OCI-LY1 (cell line): ENCODE data around the gene UACA.

Experiments
- H2AFZ ChIP-seq: fragments of 200-600 bp; sonication (generic), shearing (Covaris generic); 2 replicates; pipeline ENCODE4 v1.6.0; 2014; ENCODE audit warnings: antibody characterized with exemption, mild to moderate bottlenecking, low read length
- H3F3A ChIP-seq: fragments of 200-600 bp; sonication (generic), shearing (Covaris generic); 2 replicates; pipeline ENCODE4 v1.6.0; 2014; ENCODE audit warnings: mild to moderate bottlenecking, antibody characterized with exemption, low read length, moderate library complexity; ENCODE audit not compliant: insufficient read depth
- H3K27ac ChIP-seq: fragments of 200-600 bp; sonication (generic); 2 replicates; pipeline ENCODE4 v1.5.1; 2014; ENCODE audit warnings: low read length, mixed run types, mild to moderate bottlenecking, low read depth; ENCODE audit not compliant: poor library complexity, severe bottlenecking
- H3K27me3 ChIP-seq: fragments of 200-600 bp; sonication (generic); 2 replicates; pipeline ENCODE4 v1.6.0; 2014; ENCODE audit warnings: antibody characterized with exemption, mild to moderate bottlenecking, low read length, moderate library complexity; ENCODE audit not compliant: insufficient read depth
- H3K36me3 ChIP-seq: fragments of 200-600 bp; sonication (generic); 2 replicates; pipeline ENCODE4 v1.6.1; 2014; ENCODE audit warnings: mild to moderate bottlenecking, antibody characterized with exemption, low read length, moderate library complexity, mixed read lengths; ENCODE audit not compliant: insufficient read depth
- H3K4me1 ChIP-seq: fragments of 200-600 bp; sonication (generic); 2 replicates; pipeline ENCODE4 v1.5.1; 2014; ENCODE audit warnings: mild to moderate bottlenecking, low read length, moderate library complexity; ENCODE audit not compliant: insufficient read depth, severe bottlenecking
- H3K4me2 ChIP-seq: fragments of 200-600 bp; sonication (generic), shearing (Covaris generic); 2 replicates; pipeline ENCODE4 v1.6.1; 2014; ENCODE audit warnings: low read length
- H3K4me3 ChIP-seq: fragments of 200-600 bp; sonication (generic); 2 replicates; pipeline ENCODE4 v1.5.1; 2014; ENCODE audit warnings: low read length, low read depth, mild to moderate bottlenecking, mixed read lengths; ENCODE audit not compliant: poor library complexity, severe bottlenecking
- H3K79me2 ChIP-seq: fragments of 200-600 bp; shearing (Covaris generic); 2 replicates; pipeline ENCODE4 v1.6.1; 2016; ENCODE audit warnings: mixed run types, low read length, mixed read lengths; ENCODE audit not compliant: insufficient read depth
- H3K9ac ChIP-seq: fragments of 200-600 bp; sonication (generic), shearing (Covaris generic); 2 replicates; pipeline ENCODE4 v1.6.1; 2014; ENCODE audit warnings: mild to moderate bottlenecking, low read length, mixed read lengths
- H3K9me2 ChIP-seq: fragments of 200-600 bp; sonication (generic), shearing (Covaris generic); 2 replicates; pipeline ENCODE4 v1.6.1; 2014; ENCODE audit warnings: low read depth, mild to moderate bottlenecking, low read length, mixed read lengths
- H3K9me3 ChIP-seq: fragments of 200-600 bp; shearing (Covaris generic); 2 replicates; pipeline ENCODE4 v1.6.1; 2014; ENCODE audit warnings: low read length, mixed read lengths
- H4K20me1 ChIP-seq: fragments of 200-600 bp; sonication (generic), shearing (Covaris generic); 2 replicates; pipeline ENCODE4 v1.6.0; 2016; ENCODE audit warnings: mild to moderate bottlenecking, low read length; ENCODE audit not compliant: insufficient read depth
- EZH2 ChIP-seq: fragments of 200-600 bp; sonication (generic), shearing (Covaris generic); IDR thresholded peaks from 2 replicates; pipeline ENCODE4 v1.8.0; 2017; ENCODE audit warnings: borderline replicate concordance, mixed run types, mild to moderate bottlenecking, antibody characterized with exemption, low read length, moderate library complexity, mixed read lengths
- TF ChIP-seq, protein P1 (sequence below): fragments of 200-600 bp; sonication (generic), shearing (Covaris generic); IDR thresholded peaks from 2 replicates; pipeline ENCODE4 v1.5.1; 2017; ENCODE audit warnings: mild to moderate bottlenecking, antibody characterized with exemption, low read length, moderate library complexity, mixed read lengths

UACA gene

GRCh38 chr15:70627734-70628548 is 135.4 kb downstream of the UACA start:
- H3F3A ChIP-seq, result no peaks in the 10 kb centered on the region
- H4K20me1 ChIP-seq, result no peaks in the 10 kb centered on the region
- no peaks in the 10 kb centered on the region for H3K9me2 ChIP-seq
- H3K9me3 ChIP-seq, result no peaks in the 10 kb centered on the region
- no peak overlapping the region for H3K4me3 ChIP-seq
- H3K27me3 ChIP-seq, result no peaks in the 10 kb centered on the region
- H3K4me1 ChIP-seq, result no peaks in the 10 kb centered on the region
- no peaks in the 10 kb centered on the region for H3K36me3 ChIP-seq
- H3K9ac ChIP-seq, result no peak overlapping the region
- H3K79me2 ChIP-seq, result no peaks in the 10 kb centered on the region
- H3K27ac ChIP-seq, result no peak overlapping the region
- H3K4me2 ChIP-seq, result no peak overlapping the region
- no peak for TF ChIP-seq EZH2
- TF ChIP-seq, protein P1, sequence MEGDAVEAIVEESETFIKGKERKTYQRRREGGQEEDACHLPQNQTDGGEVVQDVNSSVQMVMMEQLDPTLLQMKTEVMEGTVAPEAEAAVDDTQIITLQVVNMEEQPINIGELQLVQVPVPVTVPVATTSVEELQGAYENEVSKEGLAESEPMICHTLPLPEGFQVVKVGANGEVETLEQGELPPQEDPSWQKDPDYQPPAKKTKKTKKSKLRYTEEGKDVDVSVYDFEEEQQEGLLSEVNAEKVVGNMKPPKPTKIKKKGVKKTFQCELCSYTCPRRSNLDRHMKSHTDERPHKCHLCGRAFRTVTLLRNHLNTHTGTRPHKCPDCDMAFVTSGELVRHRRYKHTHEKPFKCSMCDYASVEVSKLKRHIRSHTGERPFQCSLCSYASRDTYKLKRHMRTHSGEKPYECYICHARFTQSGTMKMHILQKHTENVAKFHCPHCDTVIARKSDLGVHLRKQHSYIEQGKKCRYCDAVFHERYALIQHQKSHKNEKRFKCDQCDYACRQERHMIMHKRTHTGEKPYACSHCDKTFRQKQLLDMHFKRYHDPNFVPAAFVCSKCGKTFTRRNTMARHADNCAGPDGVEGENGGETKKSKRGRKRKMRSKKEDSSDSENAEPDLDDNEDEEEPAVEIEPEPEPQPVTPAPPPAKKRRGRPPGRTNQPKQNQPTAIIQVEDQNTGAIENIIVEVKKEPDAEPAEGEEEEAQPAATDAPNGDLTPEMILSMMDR, result no peak
- no peak overlapping the region for H2AFZ ChIP-seq

- Histone ChIP-seq H3K36me3 (no peaks in the 10 kb centered on the region), H3K9ac (no peak overlapping the region), H3K9me2 (no peaks in the 10 kb centered on the region), H3K27me3 (no peaks in the 10 kb centered on the region), H4K20me1 (no peaks in the 10 kb centered on the region), H3K27ac (no peak overlapping the region), H3F3A (no peaks in the 10 kb centered on the region), H2AFZ (no peak overlapping the region), H3K4me1 (no peaks in the 10 kb centered on the region), H3K9me3 (no peaks in the 10 kb centered on the region), H3K4me3 (no peak overlapping the region), H3K4me2 (no peak overlapping the region), H3K79me2 (no peaks in the 10 kb centered on the region)
- TF ChIP-seq EZH2, result no peak
- TF ChIP-seq, protein P1, result no peak
These were observed 136.0 kb downstream of the UACA start for GRCh38 chr15:70627322-70627721.

DNA sequence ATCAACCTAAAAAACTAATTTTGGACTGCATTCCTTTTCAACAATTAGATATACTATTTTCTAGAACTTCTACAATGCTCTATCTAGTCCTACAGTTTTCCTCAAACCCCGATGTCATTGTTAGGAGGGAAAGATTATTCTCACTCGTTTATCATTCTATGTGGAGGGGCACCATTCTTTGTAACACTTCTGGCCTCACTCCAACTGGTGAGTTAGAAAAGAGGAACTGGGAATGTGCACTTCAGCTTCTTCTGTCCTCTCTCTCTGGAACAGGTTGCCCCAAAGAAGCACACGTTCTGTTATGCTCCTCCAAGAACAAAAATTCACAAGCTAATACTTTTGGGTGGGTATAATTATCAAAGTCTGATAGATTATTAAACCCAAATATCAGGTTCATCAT is 137.9 kb downstream of the UACA start:
- no peaks in the 10 kb centered on the region for H3K4me1 ChIP-seq
- H3K9me2 ChIP-seq, result no peaks in the 10 kb centered on the region
- no peaks in the 10 kb centered on the region for H3K79me2 ChIP-seq
- H3K36me3 ChIP-seq, result no peaks in the 10 kb centered on the region
- no peak overlapping the region for H3K27ac ChIP-seq
- H4K20me1 ChIP-seq, result no peaks in the 10 kb centered on the region
- H3K4me3 ChIP-seq, result no peak overlapping the region
- no peaks in the 10 kb centered on the region for H3F3A ChIP-seq
- no peak overlapping the region for H2AFZ ChIP-seq
- no peaks in the 10 kb centered on the region for H3K27me3 ChIP-seq
- H3K9ac ChIP-seq, result no peak overlapping the region
- TF ChIP-seq, protein P1, result no peak
- no peak for TF ChIP-seq EZH2
- H3K9me3 ChIP-seq, result no peaks in the 10 kb centered on the region
- H3K4me2 ChIP-seq, result no peak overlapping the region
